OCI-LY3 (cell line): ENCODE results near the gene KTN1.

ENCODE experiments used
- EZH2phosphoT487 ChIP-seq: fragments of 200-600 bp; shearing (Covaris generic); IDR thresholded peaks from 2 replicates; pipeline ENCODE4 v1.6.1; 2018; ENCODE audit warnings: antibody characterized with exemption, mixed run types, low read depth
- TF ChIP-seq, protein P1 (sequence below): fragments of 200-600, 300-600 bp; sonication (generic); IDR thresholded peaks from 2 replicates; pipeline ENCODE4 v1.5.1; 2014; ENCODE audit warnings: antibody characterized with exemption, low read length, low read depth

- TF ChIP-seq, protein P1, sequence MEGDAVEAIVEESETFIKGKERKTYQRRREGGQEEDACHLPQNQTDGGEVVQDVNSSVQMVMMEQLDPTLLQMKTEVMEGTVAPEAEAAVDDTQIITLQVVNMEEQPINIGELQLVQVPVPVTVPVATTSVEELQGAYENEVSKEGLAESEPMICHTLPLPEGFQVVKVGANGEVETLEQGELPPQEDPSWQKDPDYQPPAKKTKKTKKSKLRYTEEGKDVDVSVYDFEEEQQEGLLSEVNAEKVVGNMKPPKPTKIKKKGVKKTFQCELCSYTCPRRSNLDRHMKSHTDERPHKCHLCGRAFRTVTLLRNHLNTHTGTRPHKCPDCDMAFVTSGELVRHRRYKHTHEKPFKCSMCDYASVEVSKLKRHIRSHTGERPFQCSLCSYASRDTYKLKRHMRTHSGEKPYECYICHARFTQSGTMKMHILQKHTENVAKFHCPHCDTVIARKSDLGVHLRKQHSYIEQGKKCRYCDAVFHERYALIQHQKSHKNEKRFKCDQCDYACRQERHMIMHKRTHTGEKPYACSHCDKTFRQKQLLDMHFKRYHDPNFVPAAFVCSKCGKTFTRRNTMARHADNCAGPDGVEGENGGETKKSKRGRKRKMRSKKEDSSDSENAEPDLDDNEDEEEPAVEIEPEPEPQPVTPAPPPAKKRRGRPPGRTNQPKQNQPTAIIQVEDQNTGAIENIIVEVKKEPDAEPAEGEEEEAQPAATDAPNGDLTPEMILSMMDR, result no peak
- TF ChIP-seq EZH2phosphoT487, result no peak
Measured at GRCh38 chr14:55603401-55603953, 23.5 kb downstream of the KTN1 start.
